MM.1S (cell line): ENCODE measurements around the gene SHF.

Experiments
- DNase-seq: peaks from one replicate; pipeline ENCODE4 v3.0.0-alpha.2; 2015
- H2AFZ ChIP-seq: fragments of 300-600 bp; sonication (generic); 2 replicates; pipeline ENCODE4 v1.6.0; 2016; ENCODE audit warnings: antibody characterized with exemption, low read length
- H3F3A ChIP-seq: fragments of 300-600 bp; sonication (generic); 2 replicates; pipeline ENCODE4 v1.6.1; 2016; ENCODE audit warnings: mild to moderate bottlenecking, antibody characterized with exemption, low read length, moderate library complexity, mixed read lengths; ENCODE audit not compliant: insufficient read depth
- H3K27ac ChIP-seq: fragments of 300-600 bp; sonication (generic); 2 replicates; pipeline ENCODE4 v1.5.1; 2016; ENCODE audit warnings: mild to moderate bottlenecking, low read length
- H3K27me3 ChIP-seq: fragments of 300-600 bp; sonication (generic); replicated peaks from 2 replicates; pipeline ENCODE4 v1.6.0; 2016; ENCODE audit warnings: low read length; ENCODE audit not compliant: insufficient read depth
- H3K36me3 ChIP-seq: fragments of 300-600 bp; sonication (generic); replicated peaks from 2 replicates; pipeline ENCODE4 v1.6.1; 2016; ENCODE audit warnings: mild to moderate bottlenecking, low read length, mixed read lengths; ENCODE audit not compliant: insufficient read depth
- H3K4me1 ChIP-seq: fragments of 300-600 bp; sonication (generic); 2 replicates; pipeline ENCODE4 v1.6.1; 2016; ENCODE audit warnings: low read length, mixed read lengths
- H3K4me2 ChIP-seq: fragments of 300-600 bp; sonication (generic); 2 replicates; pipeline ENCODE4 v1.6.0; 2016; ENCODE audit warnings: low read depth, low read length
- H3K4me3 ChIP-seq: fragments of 300-600 bp; sonication (generic); 2 replicates; pipeline ENCODE4 v1.5.1; 2016; ENCODE audit warnings: low read length, mixed read lengths
- H3K79me2 ChIP-seq: fragments of 300-600 bp; sonication (generic); 2 replicates; pipeline ENCODE4 v1.6.1; 2016; ENCODE audit warnings: mixed run types, low read length, mixed read lengths
- H3K9ac ChIP-seq: fragments of 300-600 bp; sonication (generic); 2 replicates; pipeline ENCODE4 v1.6.1; 2016; ENCODE audit warnings: low read length, mixed read lengths
- H3K9me2 ChIP-seq: fragments of 300-600 bp; sonication (generic); replicated peaks from 2 replicates; pipeline ENCODE4 v1.6.1; 2016; ENCODE audit warnings: mild to moderate bottlenecking, low read length, mixed read lengths; ENCODE audit not compliant: insufficient read depth
- H3K9me3 ChIP-seq: fragments of 300-600 bp; sonication (generic); replicated peaks from 2 replicates; pipeline ENCODE4 v1.6.1; 2016; ENCODE audit warnings: mild to moderate bottlenecking, low read length, mixed read lengths; ENCODE audit not compliant: insufficient read depth
- H4K20me1 ChIP-seq: fragments of 300-600 bp; sonication (generic); 2 replicates; pipeline ENCODE4 v1.6.1; 2016; ENCODE audit warnings: mild to moderate bottlenecking, low read length, moderate library complexity, mixed read lengths; ENCODE audit not compliant: insufficient read depth
- EZH2 ChIP-seq: fragments of 300-600 bp; sonication (generic); optimal IDR thresholded peaks from 2 replicates; pipeline ENCODE3; 2017; ENCODE audit warnings: low read depth, mild to moderate bottlenecking, antibody characterized with exemption, low read length, mixed read lengths
- EZH2phosphoT487 ChIP-seq: fragments of 300-600 bp; sonication (generic); IDR thresholded peaks from 2 replicates; pipeline ENCODE4 v1.6.1; 2018; ENCODE audit warnings: antibody characterized with exemption, low read length
- TF ChIP-seq, protein P1 (sequence below): fragments of 300-600 bp; sonication (generic); IDR thresholded peaks from 2 replicates; pipeline ENCODE4 v1.5.1; 2016; ENCODE audit warnings: antibody characterized with exemption, low read length, mixed read lengths

The SHF gene

DNA sequence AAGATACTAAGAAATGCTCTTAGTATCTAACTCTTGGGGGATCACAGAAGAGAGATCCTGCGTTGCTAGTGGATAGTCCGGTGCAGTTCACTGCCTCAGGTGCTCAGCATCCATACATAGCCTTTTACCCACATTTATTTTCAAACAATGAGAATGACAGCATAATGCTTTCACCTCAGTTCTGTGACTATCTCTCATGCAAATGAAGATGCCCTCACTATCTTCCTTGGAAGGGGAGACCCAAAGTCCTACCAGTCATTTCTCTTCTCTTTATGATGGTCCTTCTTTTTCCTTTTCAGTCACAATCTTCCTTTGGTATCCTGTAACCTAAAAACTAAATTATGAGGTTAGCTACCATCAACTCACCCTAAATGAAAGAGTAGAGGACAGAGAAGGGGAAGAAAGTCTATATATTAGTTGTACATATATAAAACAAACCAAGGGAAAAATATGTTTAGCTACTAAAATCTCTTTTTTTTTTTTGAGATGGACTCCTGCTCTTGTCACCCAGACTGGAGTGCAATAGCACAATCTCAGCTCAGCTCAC is 33.4 kb upstream of the SHF start:
- no peak overlapping the region for H3K27ac ChIP-seq
- H3K4me1 ChIP-seq: no peaks in the 10 kb centered on the region
- no peaks in the 10 kb centered on the region for H3F3A ChIP-seq
- H3K9me3 ChIP-seq: no peaks in the 10 kb centered on the region
- H3K9ac ChIP-seq: no peak overlapping the region
- DNase-seq: no peak
- H2AFZ ChIP-seq: no peak overlapping the region
- H3K27me3 ChIP-seq: no peaks in the 10 kb centered on the region
- H4K20me1 ChIP-seq: no peaks in the 10 kb centered on the region
- no peaks in the 10 kb centered on the region for H3K36me3 ChIP-seq
- no peaks in the 10 kb centered on the region for H3K9me2 ChIP-seq
- no peak overlapping the region for H3K4me3 ChIP-seq
- TF ChIP-seq, protein P1, sequence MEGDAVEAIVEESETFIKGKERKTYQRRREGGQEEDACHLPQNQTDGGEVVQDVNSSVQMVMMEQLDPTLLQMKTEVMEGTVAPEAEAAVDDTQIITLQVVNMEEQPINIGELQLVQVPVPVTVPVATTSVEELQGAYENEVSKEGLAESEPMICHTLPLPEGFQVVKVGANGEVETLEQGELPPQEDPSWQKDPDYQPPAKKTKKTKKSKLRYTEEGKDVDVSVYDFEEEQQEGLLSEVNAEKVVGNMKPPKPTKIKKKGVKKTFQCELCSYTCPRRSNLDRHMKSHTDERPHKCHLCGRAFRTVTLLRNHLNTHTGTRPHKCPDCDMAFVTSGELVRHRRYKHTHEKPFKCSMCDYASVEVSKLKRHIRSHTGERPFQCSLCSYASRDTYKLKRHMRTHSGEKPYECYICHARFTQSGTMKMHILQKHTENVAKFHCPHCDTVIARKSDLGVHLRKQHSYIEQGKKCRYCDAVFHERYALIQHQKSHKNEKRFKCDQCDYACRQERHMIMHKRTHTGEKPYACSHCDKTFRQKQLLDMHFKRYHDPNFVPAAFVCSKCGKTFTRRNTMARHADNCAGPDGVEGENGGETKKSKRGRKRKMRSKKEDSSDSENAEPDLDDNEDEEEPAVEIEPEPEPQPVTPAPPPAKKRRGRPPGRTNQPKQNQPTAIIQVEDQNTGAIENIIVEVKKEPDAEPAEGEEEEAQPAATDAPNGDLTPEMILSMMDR: no peak
- TF ChIP-seq EZH2: no peak
- no peak for TF ChIP-seq EZH2phosphoT487
- no peaks in the 10 kb centered on the region for H3K79me2 ChIP-seq
- no peak overlapping the region for H3K4me2 ChIP-seq

DNA sequence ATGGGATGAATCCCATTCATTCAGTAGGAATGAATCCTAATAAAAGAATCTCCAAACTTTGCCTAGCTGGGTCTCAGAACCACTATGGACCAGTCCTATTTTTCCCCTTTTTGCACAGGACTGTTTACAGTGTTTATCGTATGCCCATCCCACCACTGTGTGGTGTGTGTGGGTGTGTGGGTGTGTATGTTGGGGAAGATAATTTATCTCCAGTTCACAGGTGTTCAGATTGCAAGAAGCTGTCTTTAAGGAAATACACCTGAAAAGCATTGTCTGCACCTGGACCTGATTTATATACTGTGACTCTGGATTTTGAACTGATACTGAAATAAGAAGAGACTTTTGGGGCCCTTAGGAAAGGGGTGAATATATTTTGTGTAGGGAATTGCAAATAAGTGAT is 24.7 kb upstream of the SHF start:
- no peak overlapping the region for H3K4me3 ChIP-seq
- DNase-seq: no peak
- no peak overlapping the region for H3K27ac ChIP-seq

DNA sequence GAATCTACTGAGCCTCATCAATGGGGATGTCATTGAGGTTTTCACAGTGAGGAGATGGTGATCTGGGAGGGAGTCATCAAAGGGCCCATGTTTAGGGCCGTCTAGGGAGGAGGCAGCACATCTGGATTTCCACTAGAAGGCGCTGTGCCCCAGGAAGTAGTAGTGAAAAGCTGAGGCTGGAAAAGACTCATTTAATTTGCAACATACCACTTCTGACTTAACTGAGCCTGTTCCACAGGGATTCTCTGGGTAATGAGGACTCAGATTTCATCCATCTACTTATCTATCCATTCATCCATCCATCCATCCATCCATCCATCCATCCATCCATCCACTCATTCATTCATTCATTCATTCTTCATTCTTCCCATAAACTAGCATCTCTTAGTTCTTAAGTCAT is 17.4 kb upstream of the SHF start:
- Histone ChIP-seq H3K79me2 (no peaks in the 10 kb centered on the region), H2AFZ (no peak overlapping the region), H3K9me2 (no peaks in the 10 kb centered on the region), H3K4me1 (0 out of 2 replicates have a peak, but pooled peaks cover 7% of the 10 kb centered on the region), H3K9ac (no peak overlapping the region), H3K27me3 (no peaks in the 10 kb centered on the region), H4K20me1 (no peaks in the 10 kb centered on the region), H3K27ac (no peak overlapping the region), H3F3A (peaks cover 16% of the 10 kb centered on the region), H3K4me3 (no peak overlapping the region), H3K36me3 (no peaks in the 10 kb centered on the region), H3K9me3 (no peaks in the 10 kb centered on the region), H3K4me2 (no peak overlapping the region)
- TF ChIP-seq EZH2: no peak
- TF ChIP-seq, protein P1: peak; percentile 94
- DNase-seq: peak; percentile 59

More for the DNA sequence above, 24.7 kb upstream of the SHF start:
- TF ChIP-seq, protein P1: no peak
- TF ChIP-seq EZH2phosphoT487 (no peak), EZH2 (no peak)
- Histone ChIP-seq H3K9ac (no peak overlapping the region), H3K4me1 (no peaks in the 10 kb centered on the region), H3F3A (no peaks in the 10 kb centered on the region), H2AFZ (no peak overlapping the region), H3K79me2 (no peaks in the 10 kb centered on the region), H4K20me1 (no peaks in the 10 kb centered on the region; the same call in 1 of the 2 replicates), H3K36me3 (no peaks in the 10 kb centered on the region), H3K9me2 (no peaks in the 10 kb centered on the region), H3K4me2 (no peak overlapping the region), H3K9me3 (no peaks in the 10 kb centered on the region), H3K27me3 (no peaks in the 10 kb centered on the region)
